ENCODE data around the gene TEX12. TPM values are rescaled to one million over a fixed set of nuclear protein-coding genes. Genes with fewer than 3 reads are reported as not detected.
"Not testable (repeated sequence)": the region's sequence is repeated elsewhere in the genome, so short reads cannot be mapped to it uniquely, and the experiment has no call there.

The TEX12 gene
- total RNA-seq, 1 donor from 2014 or later: not detected

GRCh38 chr11:112186304-112186703 is 19.1 kb downstream of the TEX12 start:
- no peak for DNase-seq (ENCODE audit: low spot score in 2 of 2)
- no peaks in the 10 kb centered on the region for H3K9me3 ChIP-seq
- H3K27ac ChIP-seq: no peak overlapping the region
- TF ChIP-seq CTCF (IDR thresholded peaks at IDR 0.05): no peak
- intact Hi-C loops (cut with DNase I): no loop called here
- no peaks in the 10 kb centered on the region for H3K27me3 ChIP-seq
- H3K4me1 ChIP-seq: no peaks in the 10 kb centered on the region
- H3K36me3 ChIP-seq: no peaks in the 10 kb centered on the region
- H3K4me3 ChIP-seq: no peak overlapping the region

- intact Hi-C loops (cut with DNase I); H3K36me3 ChIP-seq; H3K27ac ChIP-seq; H3K4me1 ChIP-seq; H3K9me3 ChIP-seq; H3K27me3 ChIP-seq; H3K4me3 ChIP-seq; DNase-seq (ENCODE audit: low spot score in 2 of 2): not testable (repeated sequence)
Observed at GRCh38 chr11:112195113-112195512, 27.9 kb downstream of the TEX12 start.

- intact Hi-C loops (cut with DNase I): no loop called here
- H3K36me3 ChIP-seq: no peaks in the 10 kb centered on the region
- no peak overlapping the region for H3K4me3 ChIP-seq
- H3K27me3 ChIP-seq: no peaks in the 10 kb centered on the region
- no peak for TF ChIP-seq CTCF (IDR thresholded peaks at IDR 0.05)
- no peak overlapping the region for H3K27ac ChIP-seq
- no peak for DNase-seq (ENCODE audit: low spot score in 2 of 2)
- H3K9me3 ChIP-seq: no peaks in the 10 kb centered on the region
- H3K4me1 ChIP-seq: no peaks in the 10 kb centered on the region
Observed at GRCh38 chr11:112195951-112196351, 28.8 kb downstream of the TEX12 start.

- intact Hi-C loops (cut with DNase I): no loop called here
- DNase-seq (ENCODE audit: low spot score in 2 of 2): no peak
Observed at GRCh38 chr11:112196519-112197087, 29.4 kb downstream of the TEX12 start.

GRCh38 chr11:112199101-112199500 is 31.9 kb downstream of the TEX12 start:
- H3K4me3 ChIP-seq; intact Hi-C loops (cut with DNase I): not testable (repeated sequence)

More at GRCh38 chr11:112196519-112197087, 29.4 kb downstream of the TEX12 start:
- no peak for TF ChIP-seq CTCF (IDR thresholded peaks at IDR 0.05)
- Histone ChIP-seq H3K27me3 (no peaks in the 10 kb centered on the region), H3K4me3 (no peak overlapping the region), H3K4me1 (no peaks in the 10 kb centered on the region), H3K9me3 (no peaks in the 10 kb centered on the region), H3K36me3 (no peaks in the 10 kb centered on the region), H3K27ac (no peak overlapping the region)

GRCh38 chr11:112200252-112200651 is 33.1 kb downstream of the TEX12 start:
- DNase-seq (ENCODE audit: low spot score in 2 of 2): no peak
- Histone ChIP-seq H3K4me3 (no peak overlapping the region), H3K27ac (no peak overlapping the region), H3K4me1 (no peaks in the 10 kb centered on the region), H3K36me3 (no peaks in the 10 kb centered on the region), H3K9me3 (no peaks in the 10 kb centered on the region), H3K27me3 (no peaks in the 10 kb centered on the region)
- TF ChIP-seq CTCF (IDR thresholded peaks at IDR 0.05): no peak
- intact Hi-C loops (cut with DNase I): no loop called here

More at GRCh38 chr11:112199101-112199500, 31.9 kb downstream of the TEX12 start:
- DNase-seq (ENCODE audit: low spot score in 2 of 2); H3K36me3 ChIP-seq; H3K4me1 ChIP-seq; H3K9me3 ChIP-seq; H3K27ac ChIP-seq; H3K27me3 ChIP-seq: not testable (repeated sequence)

GRCh38 chr11:112206071-112206470 is 38.9 kb downstream of the TEX12 start:
- DNase-seq (ENCODE audit: low spot score in 2 of 2): no peak
- Histone ChIP-seq H3K4me3 (no peak overlapping the region), H3K9me3 (no peaks in the 10 kb centered on the region), H3K27me3 (no peaks in the 10 kb centered on the region), H3K36me3 (no peaks in the 10 kb centered on the region), H3K27ac (no peak overlapping the region), H3K4me1 (no peaks in the 10 kb centered on the region)
- no peak for TF ChIP-seq CTCF (IDR thresholded peaks at IDR 0.05)
- intact Hi-C loops (cut with DNase I): no loop called here
